ENCODE data around the gene CDR2. TPM values are rescaled to one million over a fixed set of nuclear protein-coding genes. Genes with fewer than 3 reads are reported as not detected.

Gene CDR2
- total and polyA plus RNA-seq, 9 of the 15 experiments (the other 6 are each of a cell fraction or from before 2014, with no cell fraction given) = 4.6 to 30.3 (median 19.9) TPM

DNA sequence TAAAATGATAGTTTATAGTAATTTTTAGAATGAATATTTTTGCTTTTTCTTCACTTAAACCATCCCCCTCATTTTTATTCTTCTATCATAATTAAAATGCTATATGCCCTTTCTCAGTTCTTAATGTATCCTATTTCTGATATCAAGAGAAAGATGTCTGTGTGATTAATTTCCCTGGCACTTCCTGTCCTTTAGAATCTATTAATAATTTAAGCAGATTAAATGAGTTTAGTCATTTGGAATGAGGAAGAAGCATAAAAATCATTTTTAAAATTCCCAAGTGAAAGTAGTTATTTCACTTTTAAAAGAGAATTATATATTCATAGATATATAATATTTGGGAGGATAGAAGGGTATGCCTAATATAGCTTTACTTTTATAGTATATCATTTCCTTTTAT lies 27.8 kb upstream of the CDR2 start:
- ChIA-PET POLR2A (interaction anchor here (1.5 kb wide), 1 partner anchor 10 kb away, joined by 3 read pairs; no protein-coding TSS in a partner anchor), CTCF (ENCODE audit: low intra/inter-chr PET ratio) (no interaction called here)
- ATAC-seq (no peak), DNase-seq (ENCODE audit: extremely low read depth in 1 of 4, low spot score in 3 of 4) (no peak), FAIRE-seq (no peak)
- Histone ChIP-seq H3K4me2 (ENCODE audit: insufficient read depth, low read length) (no peak overlapping the region), H2AFZ (ENCODE audit: low read depth, low read length) (no peak overlapping the region), H3K9me3 (replicated peaks; ENCODE audit: control insufficient read depth, insufficient read depth, low read depth, low read length) (no peaks in the 10 kb centered on the region), H3K4me3 (no peak overlapping the region), H3K27me3 (ENCODE audit: control insufficient read depth in 2 of 2, insufficient read depth in 2 of 2, low read length in 2 of 2) (no peaks in the 10 kb centered on the region), H3K9me1 (ENCODE audit: control insufficient read depth, insufficient read depth, low read length) (no peaks in the 10 kb centered on the region), H3K4me1 (replicated peaks in 1 of 2; ENCODE audit: control insufficient read depth in 2 of 2, insufficient read depth in 2 of 2, low read length in 2 of 2) (no peaks in the 10 kb centered on the region), H3K27ac (ENCODE audit: extremely low read depth, low read depth, low read length) (no peak overlapping the region), H3K79me2 (ENCODE audit: control insufficient read depth, insufficient read depth, low read length) (no peaks in the 10 kb centered on the region), H3K36me3 (ENCODE audit: control insufficient read depth, insufficient read depth, low read length) (no peaks in the 10 kb centered on the region), H3K9ac (ENCODE audit: insufficient read depth in 1 of 2, low read depth in 2 of 2, low read length in 2 of 2) (no peak overlapping the region), H4K20me1 (replicated peaks; ENCODE audit: control insufficient read depth, insufficient read depth, low read length) (no peaks in the 10 kb centered on the region)
- in situ Hi-C loops (cut with MboI) = no loop called here
- intact Hi-C loops (cut with micrococcal nuclease) = no loop called here
- no TSS peak for BruUV-seq (replicated peaks)
- TF ChIP-seq ZFP30 (CRISPR knock-in tag; IDR thresholded peaks at IDR 0.05; ENCODE audit: borderline replicate concordance) (no peak), ILK (tag; IDR thresholded peaks at IDR 0.05; ENCODE audit: borderline replicate concordance, low read depth) (no peak), SNIP1 (IDR thresholded peaks at IDR 0.05; ENCODE audit: low read depth) (no peak), MTF1 (CRISPR knock-in tag; IDR thresholded peaks at IDR 0.05; ENCODE audit: borderline replicate concordance) (no peak), HCFC1 (IDR thresholded peaks at IDR 0.05; ENCODE audit: low read depth, low read length) (no peak), HNRNPLL (IDR thresholded peaks at IDR 0.05; ENCODE audit: low read depth, low read length, poor library complexity, severe bottlenecking) (no peak), ETV5 (CRISPR knock-in tag; IDR thresholded peaks at IDR 0.05; ENCODE audit: low read depth) (no peak), RBM22 (IDR thresholded peaks at IDR 0.05; ENCODE audit: low read depth, low read length, poor library complexity, severe bottlenecking) (no peak), TAF9B (IDR thresholded peaks at IDR 0.05; ENCODE audit: partially characterized antibody) (no peak), HLTF (IDR thresholded peaks at IDR 0.05) (no peak), ZNF583 (CRISPR knock-in tag; IDR thresholded peaks at IDR 0.05) (no peak)
- TF ChIP-seq, protein P1, sequence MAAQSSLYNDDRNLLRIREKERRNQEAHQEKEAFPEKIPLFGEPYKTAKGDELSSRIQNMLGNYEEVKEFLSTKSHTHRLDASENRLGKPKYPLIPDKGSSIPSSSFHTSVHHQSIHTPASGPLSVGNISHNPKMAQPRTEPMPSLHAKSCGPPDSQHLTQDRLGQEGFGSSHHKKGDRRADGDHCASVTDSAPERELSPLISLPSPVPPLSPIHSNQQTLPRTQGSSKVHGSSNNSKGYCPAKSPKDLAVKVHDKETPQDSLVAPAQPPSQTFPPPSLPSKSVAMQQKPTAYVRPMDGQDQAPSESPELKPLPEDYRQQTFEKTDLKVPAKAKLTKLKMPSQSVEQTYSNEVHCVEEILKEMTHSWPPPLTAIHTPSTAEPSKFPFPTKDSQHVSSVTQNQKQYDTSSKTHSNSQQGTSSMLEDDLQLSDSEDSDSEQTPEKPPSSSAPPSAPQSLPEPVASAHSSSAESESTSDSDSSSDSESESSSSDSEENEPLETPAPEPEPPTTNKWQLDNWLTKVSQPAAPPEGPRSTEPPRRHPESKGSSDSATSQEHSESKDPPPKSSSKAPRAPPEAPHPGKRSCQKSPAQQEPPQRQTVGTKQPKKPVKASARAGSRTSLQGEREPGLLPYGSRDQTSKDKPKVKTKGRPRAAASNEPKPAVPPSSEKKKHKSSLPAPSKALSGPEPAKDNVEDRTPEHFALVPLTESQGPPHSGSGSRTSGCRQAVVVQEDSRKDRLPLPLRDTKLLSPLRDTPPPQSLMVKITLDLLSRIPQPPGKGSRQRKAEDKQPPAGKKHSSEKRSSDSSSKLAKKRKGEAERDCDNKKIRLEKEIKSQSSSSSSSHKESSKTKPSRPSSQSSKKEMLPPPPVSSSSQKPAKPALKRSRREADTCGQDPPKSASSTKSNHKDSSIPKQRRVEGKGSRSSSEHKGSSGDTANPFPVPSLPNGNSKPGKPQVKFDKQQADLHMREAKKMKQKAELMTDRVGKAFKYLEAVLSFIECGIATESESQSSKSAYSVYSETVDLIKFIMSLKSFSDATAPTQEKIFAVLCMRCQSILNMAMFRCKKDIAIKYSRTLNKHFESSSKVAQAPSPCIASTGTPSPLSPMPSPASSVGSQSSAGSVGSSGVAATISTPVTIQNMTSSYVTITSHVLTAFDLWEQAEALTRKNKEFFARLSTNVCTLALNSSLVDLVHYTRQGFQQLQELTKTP (IDR thresholded peaks at IDR 0.05; ENCODE audit: low read depth in 1 of 2, partially characterized antibody in 2 of 2) = no peak
- TF ChIP-seq, protein P2, sequence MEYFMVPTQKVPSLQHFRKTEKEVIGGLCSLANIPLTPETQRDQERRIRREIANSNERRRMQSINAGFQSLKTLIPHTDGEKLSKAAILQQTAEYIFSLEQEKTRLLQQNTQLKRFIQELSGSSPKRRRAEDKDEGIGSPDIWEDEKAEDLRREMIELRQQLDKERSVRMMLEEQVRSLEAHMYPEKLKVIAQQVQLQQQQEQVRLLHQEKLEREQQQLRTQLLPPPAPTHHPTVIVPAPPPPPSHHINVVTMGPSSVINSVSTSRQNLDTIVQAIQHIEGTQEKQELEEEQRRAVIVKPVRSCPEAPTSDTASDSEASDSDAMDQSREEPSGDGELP (CRISPR knock-in tag; IDR thresholded peaks at IDR 0.05; ENCODE audit: borderline replicate concordance) = no peak
- TF ChIP-seq, protein P3, sequence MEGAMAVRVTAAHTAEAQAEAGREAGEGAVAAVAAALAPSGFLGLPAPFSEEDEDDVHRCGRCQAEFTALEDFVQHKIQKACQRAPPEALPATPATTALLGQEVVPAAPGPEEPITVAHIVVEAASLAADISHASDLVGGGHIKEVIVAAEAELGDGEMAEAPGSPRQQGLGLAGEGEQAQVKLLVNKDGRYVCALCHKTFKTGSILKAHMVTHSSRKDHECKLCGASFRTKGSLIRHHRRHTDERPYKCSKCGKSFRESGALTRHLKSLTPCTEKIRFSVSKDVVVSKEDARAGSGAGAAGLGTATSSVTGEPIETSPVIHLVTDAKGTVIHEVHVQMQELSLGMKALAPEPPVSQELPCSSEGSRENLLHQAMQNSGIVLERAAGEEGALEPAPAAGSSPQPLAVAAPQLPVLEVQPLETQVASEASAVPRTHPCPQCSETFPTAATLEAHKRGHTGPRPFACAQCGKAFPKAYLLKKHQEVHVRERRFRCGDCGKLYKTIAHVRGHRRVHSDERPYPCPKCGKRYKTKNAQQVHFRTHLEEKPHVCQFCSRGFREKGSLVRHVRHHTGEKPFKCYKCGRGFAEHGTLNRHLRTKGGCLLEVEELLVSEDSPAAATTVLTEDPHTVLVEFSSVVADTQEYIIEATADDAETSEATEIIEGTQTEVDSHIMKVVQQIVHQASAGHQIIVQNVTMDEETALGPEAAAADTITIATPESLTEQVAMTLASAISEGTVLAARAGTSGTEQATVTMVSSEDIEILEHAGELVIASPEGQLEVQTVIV (CRISPR knock-in tag; IDR thresholded peaks at IDR 0.05; ENCODE audit: borderline replicate concordance) = no peak
